CD4-positive, alpha-beta T cell treated with Interleukin-17A for 4 hours (primary cell): Measurements from ENCODE around the gene CRYGN.
A peak's percentile ranks its signal among the peaks of the same experiment; 100 is the strongest.

ENCODE experiments used
- DNase-seq: peaks from one replicate; pipeline ENCODE4 v3.0.0-alpha.2; 2020; ENCODE audit warnings: mixed read lengths

Gene CRYGN

GRCh38 chr7:151389096-151389767 lies 50.7 kb downstream of the CRYGN start:
- no peak for DNase-seq

- DNase-seq = no peak
Observed at GRCh38 chr7:151388430-151388829, 51.5 kb downstream of the CRYGN start.

- no peak for DNase-seq
Observed at GRCh38 chr7:151388007-151388297, 52.0 kb downstream of the CRYGN start.

DNA sequence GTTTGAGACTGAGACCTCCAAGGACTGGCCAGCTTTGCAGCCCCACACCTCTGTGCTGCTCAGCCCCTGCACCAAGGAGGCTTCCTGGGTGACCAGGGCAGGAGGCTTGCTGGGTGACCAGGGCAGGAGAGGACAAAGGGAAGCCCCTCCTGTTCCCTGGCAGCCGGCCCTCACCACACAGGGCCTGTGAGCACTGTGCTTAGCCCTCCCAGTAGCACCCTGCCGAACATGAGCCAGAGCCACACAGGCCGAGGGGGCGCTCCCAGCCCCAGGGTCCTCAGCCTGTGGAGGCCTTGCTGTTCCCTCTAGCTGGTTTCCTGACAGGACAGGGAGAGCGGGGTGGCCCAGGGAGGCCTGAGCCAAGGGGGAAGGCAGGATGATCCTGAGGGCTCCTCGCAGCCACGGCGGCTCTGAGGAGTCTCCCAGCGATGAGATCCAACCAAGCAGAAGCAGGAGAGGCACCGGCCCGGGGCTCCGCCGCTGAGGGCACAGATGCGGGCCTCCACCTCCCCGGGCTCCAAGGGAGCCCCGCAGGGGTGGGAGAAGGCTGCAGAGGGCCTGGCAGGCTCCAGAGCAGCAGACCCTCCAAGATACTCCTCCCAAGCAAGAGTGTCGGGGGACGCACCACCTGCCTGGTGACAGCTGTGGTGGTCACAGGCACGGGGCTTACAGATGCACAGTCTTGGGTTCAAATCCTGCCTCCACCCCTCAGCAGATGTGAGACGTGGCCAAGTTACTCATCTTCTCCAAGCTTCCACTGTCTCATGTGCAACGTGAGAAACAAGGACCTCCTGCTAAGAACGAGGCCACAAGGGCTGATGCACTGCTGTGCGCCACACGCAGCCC lies 52.6 kb downstream of the CRYGN start:
- DNase-seq = no peak

DNA sequence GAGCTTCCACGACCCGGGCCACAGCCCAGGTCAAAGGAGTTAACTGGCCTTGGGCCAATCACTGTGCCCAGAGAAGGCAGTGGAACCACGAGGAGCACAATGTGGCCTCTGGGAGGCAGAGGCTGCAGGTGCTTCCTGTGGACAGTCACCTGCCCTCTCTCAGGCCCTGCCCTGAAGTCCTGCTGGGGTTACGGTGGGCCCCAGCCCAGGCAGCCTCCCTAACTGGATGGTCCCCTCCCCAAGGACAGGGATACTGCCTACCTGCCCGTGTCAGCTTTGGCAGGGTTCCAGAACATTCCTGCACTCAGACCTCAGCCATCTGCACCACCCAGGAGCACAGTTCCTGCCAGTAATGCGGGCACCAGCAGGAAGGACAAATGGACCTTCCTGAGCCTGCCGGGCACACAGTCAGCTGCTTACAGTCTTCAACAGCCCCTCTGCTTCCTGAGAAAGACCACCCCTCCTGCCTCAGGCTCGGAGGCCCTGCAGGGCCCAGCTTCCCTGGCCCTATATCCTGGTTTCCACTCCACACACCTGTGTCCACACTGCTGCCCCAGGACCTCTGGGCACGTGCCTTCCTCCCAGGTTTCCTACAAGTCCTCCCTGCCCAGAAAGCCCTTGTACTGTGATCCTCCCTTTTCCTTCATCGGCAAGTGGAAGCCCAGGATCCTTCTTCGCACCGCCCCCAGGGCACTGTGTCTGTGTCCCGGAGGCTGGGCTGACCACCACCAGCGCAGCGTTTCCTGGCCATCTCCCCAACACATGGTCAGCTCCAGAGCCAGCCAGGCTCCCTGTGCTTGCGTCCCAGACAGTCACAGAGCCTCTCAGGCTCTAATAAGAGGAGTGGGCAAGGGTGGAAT lies 53.4 kb downstream of the CRYGN start:
- no peak for DNase-seq

GRCh38 chr7:151385626-151386300 lies 54.2 kb downstream of the CRYGN start:
- no peak for DNase-seq

DNA sequence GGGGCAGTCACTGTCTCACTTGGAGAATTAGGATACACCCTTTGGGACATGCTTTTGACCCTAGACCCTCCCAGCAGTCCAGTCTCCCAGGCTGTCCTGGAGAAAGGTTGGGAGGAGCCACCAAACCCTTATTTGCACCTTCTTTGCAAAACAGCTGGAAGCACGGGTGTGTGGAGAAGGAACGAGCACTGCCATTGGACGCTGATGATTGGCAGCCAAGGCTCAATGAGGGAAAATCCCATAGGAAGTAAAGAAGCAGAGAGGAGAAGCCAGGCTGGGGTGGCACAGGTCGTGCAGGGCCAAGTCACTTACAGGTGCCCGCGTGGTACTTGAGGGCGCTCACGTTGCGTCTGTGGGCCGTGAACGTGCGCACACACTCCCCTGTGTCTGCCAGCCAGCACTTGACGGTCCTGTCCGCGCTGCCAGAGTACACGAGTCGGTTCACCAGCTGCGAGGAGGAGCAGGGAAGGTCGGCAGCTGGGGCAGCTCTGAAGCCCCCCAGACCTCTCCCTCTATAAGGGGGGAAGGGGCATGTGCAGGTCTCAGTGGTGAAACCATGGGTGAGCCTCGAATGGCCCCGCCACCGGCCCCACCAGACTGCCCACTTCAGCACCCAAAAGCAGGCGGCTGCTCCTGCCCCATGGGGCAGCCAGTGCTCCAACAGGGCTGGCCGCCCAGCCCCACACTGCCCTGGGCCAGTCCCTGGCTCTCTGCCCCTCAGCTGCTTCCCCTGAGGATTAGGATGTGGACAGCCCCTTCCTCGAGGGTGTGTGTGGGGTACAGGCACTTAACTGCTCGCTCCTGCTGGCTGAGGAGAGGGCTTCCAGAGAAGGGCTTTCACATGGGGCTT lies 54.9 kb downstream of the CRYGN start:
- DNase-seq = no peak

- no peak for DNase-seq
Observed at GRCh38 chr7:151384352-151384697, 55.6 kb downstream of the CRYGN start.

GRCh38 chr7:151383638-151384351 lies 56.1 kb downstream of the CRYGN start:
- no peak for DNase-seq

DNA sequence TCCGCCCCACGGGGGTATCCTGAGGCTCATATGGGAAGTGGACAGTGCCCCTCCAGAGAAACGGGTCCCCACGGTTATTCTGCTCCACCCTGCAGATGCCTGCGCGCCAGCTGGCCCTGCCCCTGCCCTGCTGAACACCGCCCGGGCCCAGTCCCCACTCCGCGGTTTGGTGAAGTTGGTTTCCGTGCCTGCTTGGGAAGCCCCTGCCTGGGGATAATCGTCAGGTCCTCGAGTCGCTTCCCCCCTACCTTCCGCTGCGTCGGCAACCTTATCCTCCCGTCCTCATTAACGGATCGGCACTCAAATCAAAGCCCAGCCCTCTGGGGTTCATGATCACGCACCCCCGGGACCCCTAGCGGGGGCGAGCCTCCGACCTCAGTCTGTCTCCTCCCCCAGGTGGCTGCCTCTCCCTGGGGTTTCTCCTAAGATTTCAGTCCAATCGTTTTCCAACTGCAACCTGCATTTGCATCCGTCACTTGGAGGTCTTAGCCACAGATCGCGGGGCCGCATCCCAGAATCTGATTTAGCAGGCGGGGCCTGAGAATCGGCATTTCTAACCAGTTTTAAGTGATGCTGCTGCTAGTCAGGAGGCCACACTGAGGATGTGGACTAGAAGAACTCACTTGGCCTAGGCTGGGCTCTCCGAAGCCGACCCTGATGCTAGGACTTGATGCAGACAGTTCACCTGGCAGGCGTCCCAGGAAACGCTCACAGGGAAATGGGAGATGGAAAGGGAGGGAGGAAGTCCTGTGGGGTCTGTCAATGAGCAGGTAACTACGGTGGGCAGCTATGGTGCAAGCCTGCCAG lies 57.7 kb downstream of the CRYGN start:
- DNase-seq = peak; percentile 29

DNA sequence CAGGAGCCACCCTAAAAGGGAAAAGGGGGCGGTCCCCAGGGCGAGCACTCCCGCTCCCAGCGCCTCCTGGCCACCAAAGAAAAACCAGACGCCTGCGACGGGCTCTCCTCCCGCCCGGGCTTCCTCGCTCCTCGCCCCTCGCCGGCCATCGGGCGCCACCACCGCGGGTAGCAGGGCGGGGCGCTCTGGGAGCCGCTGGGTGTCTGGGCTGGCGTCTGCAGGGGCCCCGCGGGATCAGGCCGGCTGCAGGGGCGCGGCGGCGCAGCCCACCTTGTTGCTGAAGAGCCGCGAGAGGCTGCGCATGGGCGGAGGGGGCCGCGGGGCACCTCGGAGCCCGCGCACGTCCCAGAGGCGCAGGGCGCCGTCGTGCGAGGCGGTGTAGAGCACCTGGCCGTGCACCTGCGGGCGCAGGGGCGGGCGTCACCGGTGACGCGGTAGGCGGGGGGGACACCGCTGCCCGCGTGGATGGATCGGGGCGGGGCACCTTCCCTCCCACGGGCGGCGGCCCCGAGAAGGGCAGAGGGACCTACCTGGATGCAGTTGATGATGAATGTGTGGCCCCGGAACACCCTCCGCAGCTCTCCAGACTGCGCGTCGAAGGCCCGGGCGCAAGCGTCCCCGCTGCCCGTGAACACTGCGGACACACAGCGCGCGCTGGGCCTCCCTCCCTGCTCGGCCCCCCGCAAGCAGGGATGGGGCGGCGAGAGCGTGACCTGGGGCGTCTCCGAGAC lies 58.4 kb downstream of the CRYGN start:
- DNase-seq = peak; percentile 56

GRCh38 chr7:151381098-151381347 lies 58.9 kb downstream of the CRYGN start:
- no peak for DNase-seq

GRCh38 chr7:151380199-151381097 lies 59.5 kb downstream of the CRYGN start:
- no peak for DNase-seq

DNA sequence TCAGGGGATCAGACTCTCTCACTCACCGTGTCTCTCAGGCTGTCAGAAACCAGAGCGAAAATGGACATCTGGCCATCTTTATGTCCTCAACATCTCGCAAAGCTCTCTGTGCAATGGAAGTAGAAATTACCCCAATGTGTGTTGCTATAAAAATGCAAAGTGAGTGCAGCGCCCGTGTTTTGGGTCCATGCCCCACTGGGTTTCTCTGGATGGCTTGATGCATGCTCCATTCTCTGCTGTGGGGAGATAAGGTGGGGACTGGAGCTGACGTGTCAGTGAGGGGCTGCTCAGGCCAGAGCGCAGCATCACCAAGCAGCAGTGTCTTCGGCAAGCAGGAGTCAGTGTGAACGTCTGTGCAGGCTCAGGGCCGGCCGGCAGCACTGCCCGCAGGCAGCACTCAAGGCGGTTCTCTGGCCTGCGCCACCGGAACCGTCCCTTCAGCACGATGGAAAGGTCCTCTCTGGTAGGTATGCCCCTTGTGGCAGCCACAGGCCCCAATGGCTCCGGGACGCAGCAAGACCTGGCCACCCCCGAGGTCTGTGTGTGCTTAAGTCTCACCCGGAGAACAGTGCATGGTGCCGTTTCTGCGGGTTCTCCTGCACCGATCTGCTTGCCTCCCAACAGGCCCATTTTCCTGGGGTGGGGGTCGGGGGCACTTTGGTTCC lies 60.3 kb downstream of the CRYGN start:
- no peak for DNase-seq

DNA sequence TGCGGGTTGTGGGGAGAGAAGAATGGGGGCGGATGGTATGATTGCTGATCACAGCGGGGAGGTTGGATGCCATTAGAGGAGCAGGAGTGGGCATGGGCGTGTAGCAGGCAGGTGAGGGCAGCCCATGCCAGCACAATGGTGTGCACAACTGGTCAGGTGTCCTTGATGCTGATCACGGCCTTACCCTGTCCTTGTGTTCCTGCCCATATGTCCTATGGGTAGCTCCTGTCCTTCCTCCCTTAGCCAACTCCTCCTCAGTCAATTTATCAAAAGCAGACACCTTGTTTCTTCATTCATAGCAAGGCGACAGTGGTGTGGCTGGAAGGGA lies 60.8 kb downstream of the CRYGN start:
- no peak for DNase-seq
